GM18867 (cell line): ENCODE measurements around the gene CYB5A.

Source experiments
- ATAC-seq: cut with Tn5 transposase; IDR thresholded peaks from one replicate; pipeline ENCODE4 v1.9.1; 2021; ENCODE audit warnings: mild to moderate bottlenecking, moderate library complexity; ENCODE audit not compliant: unreplicated experiment

Gene CYB5A

DNA sequence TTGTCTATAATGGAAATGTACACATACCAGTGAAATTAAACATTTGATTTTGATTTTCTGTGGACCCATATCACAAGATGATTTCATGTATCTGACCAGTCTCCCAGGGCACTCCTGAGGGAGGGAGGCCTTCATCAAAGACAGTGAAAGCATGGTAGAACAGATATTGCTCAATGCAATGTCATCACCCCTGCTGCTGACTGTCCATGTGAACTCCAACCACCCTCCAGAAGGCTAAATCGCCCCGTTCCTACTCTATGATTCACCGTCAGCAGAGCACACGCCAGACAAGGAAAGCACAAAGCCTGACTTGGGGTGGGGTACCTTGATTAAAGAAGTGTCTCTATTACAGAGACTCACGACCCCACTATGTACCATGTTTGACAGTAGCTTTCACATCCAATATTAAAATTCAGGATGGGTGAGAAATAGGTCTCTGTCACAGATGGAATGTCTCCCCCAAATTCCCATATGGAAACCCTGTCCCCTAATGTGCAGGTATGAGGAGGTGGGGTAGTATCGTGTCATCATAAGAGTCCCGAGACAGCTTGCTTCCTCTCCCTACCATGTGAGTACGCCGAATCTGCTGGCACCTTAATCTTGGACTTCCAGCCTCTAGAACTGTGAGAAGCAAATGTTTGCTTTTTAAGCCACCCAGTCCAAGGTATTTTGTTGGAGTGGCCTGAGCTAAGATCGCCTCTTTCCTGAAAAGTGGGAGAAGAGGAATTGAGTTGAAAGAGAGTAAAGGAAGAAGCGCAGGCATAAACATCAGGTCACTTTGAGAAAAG is 42.4 kb downstream of the CYB5A start:
- no peak for ATAC-seq

DNA sequence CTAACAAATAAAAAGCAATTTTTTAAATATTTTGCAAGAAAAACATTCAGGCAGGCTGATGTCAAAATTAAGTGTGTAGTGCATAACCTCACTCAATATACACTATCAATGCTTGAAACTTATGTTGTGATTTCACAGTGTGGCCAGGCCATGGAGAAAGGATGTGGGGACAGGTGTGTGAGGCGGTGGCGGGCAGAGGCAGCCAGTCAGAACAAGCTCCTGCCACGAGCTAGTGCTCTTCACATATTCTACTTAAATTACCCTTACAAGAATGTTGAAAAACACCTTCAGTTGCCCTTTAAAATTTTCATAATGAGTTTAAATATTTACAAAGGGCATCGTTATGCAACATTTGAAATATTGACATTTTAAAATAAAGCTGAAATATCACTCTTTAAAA is 43.2 kb downstream of the CYB5A start:
- ATAC-seq, result peak; percentile 75

DNA sequence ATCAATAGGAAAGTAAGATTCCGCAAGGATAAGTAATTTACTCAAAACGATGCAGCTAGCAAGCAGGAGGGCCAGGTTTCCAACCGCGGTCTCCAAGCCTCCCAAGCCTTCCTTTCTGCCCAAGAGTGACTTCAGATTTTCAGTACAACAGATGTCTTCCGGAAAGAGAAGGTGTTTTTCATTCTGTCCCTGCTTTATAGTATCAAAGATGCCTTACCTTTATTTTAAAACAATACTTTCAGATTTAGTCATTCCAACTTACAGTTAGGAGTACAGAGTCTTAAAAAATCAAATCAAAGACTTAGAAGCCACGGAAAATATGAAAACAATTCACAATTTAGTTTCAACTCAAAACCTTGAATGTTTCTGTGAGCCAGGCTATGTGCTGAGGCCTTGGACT is 43.6 kb downstream of the CYB5A start:
- no peak for ATAC-seq

DNA sequence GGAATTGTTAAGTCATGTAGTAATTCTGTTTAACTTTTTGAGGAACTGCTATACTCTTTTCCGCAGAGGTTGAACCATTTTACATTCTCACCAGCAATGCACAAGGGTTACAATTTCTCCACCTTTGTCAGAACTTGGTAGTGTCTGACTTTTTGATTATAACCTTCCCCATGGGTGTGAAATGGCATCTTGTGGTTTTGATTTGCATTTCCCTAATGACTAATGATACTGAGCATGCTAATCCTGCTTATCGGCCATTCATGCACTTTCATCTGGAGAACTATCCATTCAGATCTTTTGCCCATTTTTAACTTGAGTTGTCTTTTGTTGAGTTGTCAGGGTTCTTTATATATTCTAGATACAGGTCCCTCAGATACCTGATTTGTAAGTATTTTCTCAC is 47.2 kb downstream of the CYB5A start:
- peak; percentile 53 for ATAC-seq

DNA sequence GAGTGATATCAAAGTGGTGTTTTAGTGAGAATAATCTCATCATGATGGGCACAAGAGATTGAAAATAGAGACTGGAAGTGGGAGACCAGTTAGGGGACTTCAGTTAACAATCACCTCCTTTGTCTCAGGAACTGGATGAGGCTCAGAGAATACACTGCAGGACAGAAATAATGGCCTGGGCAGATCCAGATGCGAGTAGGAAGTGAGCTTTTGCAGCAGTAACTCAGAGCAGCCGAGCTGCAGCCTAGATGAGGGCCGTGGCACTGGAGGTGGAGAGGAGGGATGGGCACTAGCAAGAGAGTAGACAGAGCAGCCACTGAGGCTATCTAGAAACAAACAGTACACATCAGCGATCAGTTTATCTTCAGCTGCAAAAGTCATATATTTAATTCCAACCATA is 48.6 kb downstream of the CYB5A start:
- ATAC-seq, result no peak

DNA sequence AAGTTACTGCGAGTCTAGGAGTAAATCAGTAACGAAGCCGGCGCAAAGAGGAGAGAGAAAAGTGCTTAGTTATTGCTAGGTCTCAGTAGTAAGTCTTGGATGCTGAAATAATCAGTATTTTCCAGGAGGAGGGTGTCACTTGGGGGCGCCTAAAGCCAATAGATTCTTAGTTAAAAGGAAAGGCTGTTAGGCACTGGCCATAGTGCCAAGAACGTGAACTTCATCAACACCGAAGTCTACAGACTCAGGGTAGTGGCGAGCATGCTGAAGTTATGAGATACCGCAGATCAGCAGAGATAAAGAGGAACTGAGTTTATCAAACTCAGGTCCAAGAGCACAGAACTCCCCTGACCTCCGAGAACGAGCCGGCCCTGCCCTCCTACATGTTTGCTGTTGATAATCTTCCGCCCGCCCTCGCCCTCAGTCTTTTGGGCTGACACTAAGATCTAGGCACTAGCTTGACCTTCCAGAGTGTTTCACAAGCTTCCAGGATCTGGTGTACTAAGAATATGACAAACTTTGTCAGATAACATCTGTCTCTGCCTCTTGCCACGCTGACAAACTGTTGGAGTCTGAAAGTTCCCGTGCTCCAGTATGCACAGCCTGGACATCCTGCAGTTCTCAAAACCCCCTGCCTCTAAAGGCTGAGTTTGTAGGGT is 49.2 kb downstream of the CYB5A start:
- ATAC-seq, result no peak

DNA sequence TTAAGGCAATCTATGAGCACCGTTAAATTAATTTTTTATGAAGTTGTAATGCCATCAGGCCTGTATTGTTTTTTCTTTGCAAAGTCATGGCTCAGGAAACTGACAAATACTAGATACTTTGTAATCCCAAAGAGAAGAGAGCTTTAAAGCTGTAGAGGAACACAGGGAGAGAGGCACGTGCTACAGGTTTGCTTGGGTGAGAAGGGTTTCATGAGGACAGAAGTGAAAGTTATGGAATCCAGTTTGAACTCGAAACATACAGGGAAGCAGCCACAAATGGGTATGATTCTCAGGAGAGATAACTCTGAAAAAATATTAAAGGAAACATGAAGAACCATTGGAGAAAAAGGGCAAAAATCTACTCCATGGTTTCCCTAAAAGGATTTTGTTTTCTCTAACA is 49.8 kb downstream of the CYB5A start:
- ATAC-seq, result no peak

DNA sequence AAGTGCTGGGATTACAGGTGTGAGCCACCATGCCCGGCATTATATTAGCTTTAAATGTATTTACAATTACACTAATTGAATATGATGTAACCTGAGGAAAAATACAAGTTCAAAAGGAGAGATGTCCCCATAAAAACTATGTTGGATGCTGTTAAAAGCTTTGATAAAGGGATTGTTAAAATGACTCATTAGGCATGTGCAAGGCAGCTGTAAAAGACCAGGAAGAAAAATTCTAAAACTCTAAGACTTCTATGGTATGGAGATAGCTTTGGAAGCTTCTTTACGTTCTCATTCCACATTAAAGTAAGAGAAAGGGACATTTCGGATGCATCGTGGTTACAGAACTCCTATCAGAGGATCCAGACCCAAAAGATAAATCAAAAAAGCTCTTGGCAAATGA is 50.3 kb downstream of the CYB5A start:
- no peak for ATAC-seq

DNA sequence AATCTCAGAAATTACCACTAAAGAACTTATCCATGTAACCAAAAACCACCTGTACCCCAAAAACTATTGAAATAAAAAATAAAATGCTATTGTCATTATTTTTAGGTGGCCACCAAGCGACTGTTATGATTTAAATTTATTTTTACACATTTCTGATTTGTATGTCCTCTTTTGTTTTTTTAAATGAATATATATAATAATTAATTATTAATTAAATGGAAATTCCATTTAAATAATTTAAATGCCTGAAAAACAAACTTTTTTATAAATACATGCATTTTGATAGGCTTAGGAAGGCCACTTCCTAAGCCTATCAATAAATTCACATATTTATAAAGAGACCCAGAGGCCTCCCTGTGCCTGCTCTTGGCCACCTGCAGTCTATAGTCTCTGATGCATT is 52.2 kb downstream of the CYB5A start:
- no peak for ATAC-seq

DNA sequence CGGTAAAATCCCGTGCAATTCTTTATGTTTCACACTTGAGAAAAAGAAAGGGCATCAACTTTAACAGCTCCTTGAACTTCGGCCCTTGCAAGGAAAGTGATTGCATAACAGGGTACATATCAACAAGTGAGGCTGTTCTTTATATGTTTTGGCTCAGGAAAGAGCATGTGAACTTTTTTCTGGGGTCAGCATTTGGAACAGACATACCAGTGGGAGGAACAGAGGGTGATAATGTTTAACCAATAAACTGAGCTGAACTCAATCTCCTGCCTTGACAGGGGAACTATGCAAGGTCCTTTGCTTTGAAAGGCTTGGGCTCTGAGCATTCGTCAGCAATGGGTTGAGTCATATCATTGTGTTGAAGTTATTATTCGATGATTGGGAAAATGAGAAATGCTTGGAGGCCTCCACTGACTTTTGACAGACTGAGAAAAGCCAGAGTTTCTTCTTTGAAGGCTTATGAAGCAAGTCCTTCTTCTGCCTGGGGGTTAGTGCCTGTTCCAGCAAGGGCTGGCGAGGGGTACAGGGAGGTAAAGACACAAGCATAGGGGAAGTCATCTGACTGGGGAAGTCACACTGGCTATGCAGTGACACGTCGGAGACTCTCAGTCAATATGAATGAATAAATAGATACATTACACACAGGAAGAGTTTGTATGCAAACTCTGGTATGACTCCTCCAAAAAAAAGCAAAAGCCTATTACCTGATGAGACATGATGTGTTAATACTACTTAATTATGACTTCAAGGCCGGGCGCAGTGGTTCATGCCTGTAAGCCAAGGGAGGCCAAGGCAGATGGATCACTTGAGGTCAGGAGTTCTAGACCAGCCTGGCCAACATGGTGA is 57.2 kb downstream of the CYB5A start:
- ATAC-seq, result no peak

DNA sequence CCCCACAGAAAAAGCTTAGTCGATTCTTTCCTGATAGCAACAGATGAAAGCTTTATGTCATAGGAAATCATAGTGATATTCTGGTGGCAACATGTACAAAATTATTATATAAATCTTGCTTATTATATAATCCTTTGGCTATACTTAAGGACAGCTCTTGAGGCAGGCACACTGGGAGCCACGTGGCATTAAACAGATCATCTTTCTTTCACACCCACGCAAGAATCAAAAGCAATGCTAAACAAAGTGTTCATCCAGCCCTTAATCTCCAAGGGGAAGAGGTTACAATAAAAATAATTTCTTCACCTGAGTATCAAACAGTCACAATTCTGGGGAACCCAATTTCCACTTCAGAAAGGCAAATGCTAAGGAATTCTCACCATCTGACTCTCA is 57.8 kb downstream of the CYB5A start:
- ATAC-seq, result no peak

DNA sequence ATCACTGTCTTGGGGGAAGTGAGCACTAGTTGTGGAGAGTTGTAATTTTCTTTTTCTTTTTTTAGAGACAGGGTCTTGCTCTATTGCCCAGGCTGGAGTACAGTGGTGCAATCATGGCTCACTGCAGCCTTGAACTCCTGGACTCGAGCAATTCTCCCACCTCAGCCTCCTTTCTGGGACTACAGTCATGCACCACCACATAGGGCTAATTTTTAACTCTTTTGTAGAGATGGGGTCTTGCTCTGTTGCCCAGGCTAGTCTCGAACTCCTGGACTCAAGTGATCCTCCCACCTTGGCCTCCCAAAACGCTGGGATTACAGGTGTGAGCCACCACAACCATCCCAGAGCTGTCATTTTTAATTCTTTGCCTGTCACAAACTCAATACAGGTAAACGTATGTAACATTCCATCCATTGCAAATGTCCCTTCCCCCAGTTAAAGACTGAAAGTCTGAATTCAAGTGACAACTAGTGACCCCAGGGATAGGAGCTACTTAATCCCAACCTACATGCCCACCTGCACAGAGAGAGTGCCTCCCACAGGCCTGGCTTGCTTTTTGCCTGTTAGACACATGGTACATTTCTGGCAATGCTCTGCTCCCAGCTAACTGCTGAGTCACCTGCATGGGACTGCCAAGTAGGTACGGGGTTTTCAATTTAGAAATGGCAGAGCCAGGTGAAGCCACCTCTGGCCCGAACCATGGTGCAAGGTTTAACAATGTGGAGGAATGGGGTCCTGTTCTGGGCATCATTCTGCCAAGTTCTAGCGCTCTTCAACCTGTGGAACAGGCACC is 60.6 kb downstream of the CYB5A start:
- ATAC-seq, result no peak

DNA sequence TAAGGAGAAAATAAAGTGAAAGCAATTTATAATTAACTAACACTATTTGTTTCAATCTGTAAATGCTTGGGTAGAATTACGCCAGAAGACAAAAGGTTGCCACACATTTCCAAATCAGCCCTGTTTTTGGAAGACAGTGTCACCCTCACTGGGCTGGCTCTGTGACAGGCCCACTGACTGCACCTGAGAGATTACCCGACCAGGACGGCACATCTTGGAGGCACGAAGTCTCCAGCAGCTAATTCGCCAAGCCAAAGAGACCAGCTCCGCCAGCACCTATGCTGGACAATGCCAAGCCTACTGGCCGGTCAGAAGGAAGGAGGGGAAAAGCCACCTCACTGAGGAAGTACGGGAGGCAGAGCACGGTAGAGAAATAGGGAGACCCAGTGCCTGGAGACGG is 61.9 kb downstream of the CYB5A start:
- ATAC-seq, result no peak

DNA sequence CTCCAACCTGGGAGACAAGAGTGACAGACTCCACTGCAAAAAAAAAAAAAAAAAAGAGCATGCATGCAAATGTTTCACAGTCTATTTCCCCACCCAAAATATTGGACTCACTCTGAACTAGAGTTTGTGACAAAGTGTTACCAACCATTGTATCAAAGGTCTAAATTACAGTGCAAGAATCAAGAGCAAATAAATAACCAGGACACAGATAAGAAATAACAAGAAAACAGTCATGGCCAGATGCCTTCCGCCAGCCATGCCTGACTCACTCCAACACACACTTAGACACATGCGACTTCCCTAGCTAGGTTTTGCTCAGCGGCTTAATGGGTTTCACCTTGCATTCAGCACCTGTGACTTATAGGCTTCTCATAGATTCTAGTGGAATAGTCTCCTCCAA is 62.8 kb downstream of the CYB5A start:
- no peak for ATAC-seq

DNA sequence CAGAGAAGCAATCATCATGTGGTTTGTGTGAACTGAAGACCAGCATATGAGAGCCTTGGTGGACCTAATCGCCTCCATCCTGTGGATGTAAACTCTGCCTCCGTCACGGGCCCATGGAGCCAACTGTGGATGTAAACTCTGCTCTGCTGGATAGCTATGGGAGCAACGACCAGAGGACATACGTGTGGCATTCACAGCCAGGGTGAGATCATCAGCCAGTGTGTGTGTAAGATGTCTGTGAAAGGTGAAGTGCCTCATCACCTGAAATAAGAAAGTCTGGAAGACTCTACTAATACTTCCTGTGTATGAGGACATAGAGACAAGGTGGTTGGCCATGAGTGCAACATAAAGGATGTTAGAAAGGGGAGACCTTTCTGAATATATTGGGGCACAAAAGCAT is 63.5 kb downstream of the CYB5A start:
- no peak for ATAC-seq

DNA sequence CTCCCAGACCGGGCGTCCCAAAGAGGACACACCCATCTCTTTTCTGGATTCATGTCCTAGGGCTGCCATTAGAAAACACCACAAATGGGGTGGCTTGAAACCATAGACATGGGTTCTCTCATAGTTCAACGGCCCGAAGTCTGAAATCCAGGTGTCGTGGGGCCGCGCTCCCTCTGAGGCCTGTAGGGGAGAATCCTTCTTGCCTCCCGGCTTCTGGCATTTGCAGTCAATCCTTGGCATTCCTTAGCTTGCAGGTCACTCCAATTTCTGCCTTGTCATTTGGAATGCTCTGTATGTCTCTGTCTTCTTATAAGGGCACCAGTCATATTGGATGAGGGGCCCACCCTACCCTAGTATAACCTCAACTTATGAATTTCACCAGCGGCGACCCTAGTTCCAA is 65.1 kb downstream of the CYB5A start:
- no peak for ATAC-seq

DNA sequence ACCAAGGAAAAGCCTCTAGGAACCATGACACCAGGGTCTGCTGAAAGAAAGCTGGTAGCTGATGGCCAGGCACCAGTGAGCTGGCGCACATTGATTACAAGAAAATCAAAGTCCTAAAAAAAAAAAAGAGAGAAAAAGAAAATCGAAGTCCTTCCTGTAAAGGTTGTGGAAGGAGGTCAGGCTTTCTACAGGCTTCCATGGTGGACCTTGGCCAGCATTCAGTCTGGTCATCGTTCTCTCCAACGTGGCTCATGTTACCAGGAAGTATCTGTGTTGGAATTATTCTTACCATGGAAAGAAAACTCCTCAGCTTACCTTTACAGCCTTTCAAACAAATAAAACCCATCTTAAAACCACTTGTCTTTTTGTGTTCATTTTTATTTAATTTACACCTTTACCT is 65.6 kb downstream of the CYB5A start:
- ATAC-seq, result no peak

DNA sequence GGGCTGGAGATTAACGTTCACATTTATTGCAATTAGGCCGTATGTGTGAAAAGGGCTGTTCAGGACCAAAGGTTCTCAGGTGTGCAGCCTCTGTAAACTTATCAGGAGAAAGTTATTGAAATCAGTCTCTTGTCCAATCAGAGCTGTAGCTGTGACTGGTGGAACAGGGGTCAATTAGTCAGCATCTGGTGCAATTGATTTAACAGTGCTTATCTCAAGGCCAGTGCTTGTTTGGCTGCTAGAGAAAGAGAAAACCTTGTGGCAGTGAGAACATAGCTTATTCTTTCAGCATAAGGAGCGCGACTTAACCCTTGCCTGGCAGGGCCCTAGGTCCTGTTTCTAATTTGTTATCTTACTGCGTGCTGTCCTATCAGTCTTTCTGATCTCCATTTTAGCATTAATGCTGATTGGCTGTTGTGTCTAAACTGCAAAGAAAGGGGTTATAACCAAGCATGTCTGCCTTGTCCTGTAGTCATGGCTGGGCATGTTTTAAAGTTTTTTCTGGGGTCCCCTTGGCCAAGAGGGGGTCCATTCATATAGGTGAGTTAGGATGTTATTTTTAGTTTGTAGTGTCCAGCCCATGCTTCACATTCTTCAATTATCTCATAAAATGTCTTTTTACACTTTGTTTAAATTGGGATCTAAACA is 66.4 kb downstream of the CYB5A start:
- ATAC-seq, result no peak

DNA sequence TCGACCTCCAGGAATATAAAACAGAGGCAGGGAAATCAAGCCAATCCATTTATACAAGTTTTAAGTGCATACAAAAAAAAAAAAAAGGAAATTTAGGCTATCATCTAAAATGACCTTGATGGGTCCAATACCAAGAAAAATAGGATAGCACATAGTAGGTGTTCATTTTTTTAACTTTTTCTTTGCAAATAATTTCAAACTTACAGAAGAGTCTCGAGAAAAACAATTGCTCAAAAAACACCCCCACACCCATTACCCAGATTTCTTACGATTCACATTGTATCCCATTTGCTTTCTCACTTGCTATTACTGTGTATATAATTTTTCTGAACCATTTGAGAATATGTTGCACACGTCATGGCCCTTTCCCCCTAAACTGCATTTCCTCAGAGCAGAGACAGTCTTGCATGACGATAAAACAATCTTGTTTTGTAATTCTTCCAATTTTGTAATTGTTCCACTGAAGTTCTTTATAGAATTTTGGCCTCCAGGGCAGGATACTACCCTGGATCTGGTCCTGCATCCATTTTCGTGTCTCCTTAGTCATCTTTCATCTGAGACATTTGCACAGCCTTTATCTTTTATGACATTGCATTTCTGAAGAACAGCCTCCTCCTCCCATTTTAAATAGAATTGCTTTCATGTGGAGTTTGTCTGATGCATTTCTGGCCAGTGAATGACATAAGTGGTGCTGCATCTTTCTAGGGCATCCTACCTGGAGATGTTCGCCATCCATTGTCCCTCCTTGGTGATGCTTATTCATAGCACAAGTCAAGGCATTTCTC is 68.9 kb downstream of the CYB5A start:
- no peak for ATAC-seq

DNA sequence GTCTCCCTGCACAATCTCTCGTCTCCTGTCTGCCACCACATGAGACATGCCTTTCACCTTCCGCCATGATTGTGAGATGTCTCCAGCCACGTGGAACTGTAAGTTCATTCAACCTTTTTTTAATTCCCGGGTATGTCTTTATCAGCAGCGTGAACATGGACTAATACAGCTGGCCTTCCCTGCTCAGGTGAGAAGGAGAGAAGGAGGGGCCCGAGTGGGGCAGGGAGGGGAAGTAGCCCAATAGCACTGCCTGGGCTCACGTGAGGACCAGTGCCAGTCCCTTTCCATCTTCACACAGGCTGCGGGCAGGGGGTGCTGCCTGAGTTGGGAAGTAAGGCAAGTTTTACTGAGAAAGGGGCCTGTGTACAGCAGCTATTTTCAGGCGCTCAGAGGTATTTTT is 70.7 kb downstream of the CYB5A start:
- ATAC-seq, result no peak
